NCI-H146 treated with DMSO at 0.1 percent for 48 hours (cell line): ENCODE results near the gene PSME3.

Experiments
- DNase-seq: peaks from one replicate; lab custom pipeline; 2025; ENCODE audit not compliant: unreplicated experiment; lab: John Stamatoyannopoulos, UW

PSME3 gene

DNA sequence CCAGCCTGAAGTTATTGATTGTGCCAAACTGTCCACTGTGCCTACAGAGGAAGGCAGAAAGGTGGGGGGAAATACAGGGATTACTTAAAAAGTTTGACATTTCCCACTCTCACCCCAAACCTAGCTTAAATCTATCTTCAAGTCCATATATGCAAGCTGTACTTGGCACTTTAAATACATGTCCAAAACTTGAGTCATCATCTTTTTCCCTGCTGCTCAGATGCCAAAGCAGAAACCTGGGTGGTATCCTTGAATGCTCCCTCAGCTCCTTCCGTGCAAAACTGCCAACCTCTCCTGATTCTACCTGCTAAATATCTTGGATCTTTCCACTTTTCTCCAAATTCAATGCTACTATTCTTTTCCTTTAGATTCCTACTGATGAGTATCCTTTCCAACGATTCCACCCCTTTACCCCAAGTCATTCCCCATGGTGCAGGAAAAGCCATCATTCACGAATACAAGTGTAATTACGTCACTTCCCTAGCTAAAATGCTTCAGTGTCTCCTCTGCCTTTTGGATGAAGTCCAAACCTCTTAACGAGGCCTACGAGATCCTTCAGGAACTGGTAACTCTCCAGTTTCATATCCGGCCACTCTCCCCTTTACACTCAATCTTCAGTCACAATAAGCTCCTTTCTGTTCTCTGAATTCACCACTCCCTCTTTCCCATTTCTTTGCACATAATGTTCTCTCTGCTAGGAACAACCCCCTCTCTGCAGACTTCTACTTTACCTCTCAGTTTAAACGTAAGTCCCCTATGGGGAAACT is 18.4 kb upstream of the PSME3 start:
- DNase-seq: no peak

DNA sequence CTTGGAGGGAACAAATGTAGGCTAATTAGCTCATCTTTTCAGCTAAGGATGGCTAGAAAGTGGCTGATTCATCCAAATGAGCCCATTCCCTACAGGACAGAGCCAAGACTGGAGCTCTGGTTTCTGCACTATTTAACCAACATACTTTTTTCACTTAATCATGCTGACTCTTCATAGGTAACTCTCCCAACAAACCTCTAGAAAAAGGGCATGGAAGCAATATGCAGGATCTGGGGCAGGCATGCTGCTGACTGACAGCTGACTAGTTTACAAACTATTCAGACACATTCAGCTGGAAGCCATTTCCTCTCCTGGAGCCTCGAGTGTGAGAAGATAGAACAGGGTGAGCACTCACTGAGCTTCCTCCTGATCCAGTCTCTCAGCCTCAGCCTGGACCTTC is 15.3 kb upstream of the PSME3 start:
- DNase-seq: no peak

DNA sequence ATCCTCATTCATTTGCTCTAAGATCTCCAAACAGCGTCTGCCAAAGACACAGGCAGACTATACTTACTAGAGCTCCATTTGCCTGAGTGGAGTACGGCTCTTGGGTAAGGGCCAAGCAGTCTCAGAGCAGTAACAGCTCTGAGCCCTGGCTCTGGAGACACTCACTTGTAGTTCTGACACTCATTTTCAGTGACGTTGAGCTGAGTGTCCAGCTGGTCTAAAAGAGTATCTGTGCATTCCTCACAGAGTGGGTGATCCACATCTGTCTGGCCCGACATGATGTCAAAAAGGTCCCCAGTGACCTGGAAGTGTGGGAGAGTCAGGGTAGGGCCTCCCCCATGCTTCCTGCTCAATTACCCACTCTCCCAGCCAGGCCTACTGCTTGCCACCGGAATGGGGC is 14.8 kb upstream of the PSME3 start:
- no peak for DNase-seq

DNA sequence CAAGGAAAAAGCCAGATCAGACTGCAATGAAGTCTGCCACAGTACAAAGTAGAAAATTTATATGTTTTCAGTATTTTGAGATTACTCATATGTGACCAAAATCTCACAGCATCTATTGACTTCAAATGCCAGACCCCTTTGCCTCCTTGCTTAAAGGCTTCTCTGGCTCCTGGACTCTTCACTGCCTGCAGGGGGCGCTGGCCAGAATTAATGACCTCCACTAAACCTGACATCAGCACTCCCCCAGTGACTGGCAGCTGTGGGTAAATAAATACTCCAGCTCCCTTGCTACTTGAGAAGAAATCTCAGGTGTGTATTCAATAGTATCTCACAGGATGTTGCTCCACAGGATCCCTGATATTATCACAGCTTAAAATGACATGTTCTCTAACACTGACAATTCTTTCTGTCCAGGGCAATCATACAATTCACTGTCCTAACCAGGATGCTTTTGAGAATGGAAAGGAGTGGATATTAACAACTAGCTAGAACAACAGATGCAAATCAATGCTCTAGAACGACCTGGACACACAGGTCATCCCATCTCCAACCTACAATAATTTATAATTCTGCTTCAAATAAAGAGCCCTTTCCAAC is 13.2 kb upstream of the PSME3 start:
- peak; percentile 37 for DNase-seq

DNA sequence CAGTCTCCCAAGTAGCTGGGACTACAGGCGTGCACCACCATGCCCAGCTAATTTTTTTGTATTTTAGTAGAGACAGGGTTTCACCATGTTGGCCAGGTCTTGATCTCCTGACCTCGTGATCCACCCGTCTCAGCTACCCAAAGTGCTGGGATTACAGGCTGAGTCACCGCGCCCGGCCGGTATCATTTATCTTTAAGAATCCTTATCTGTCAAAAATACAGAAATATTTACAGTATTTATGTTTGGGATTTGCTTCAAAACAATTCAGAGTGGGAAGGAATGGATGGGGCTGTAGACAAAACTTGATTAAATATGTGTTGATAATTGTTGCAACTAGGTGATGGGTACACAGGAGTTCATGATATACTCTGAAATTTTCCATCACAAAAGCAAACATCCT is 12.0 kb upstream of the PSME3 start:
- DNase-seq: no peak

DNA sequence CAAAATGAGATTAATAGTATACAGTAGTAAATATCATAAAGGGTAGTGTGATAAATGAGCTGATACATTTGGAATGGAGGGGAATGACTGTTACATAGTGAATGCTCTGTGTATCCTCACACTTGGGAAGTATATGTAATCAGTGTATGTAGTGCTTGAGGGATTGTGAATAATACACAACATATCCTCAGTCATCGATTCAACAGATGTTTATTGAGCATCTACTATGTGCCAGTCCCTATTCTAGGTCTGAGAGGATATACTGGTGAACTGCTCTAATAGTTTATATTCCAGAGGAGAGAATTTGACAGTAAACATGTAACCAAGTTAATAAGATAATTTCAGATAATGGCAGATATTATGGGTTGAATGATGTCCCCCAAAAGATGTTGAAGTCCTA is 5.7 kb upstream of the PSME3 start:
- no peak for DNase-seq

DNA sequence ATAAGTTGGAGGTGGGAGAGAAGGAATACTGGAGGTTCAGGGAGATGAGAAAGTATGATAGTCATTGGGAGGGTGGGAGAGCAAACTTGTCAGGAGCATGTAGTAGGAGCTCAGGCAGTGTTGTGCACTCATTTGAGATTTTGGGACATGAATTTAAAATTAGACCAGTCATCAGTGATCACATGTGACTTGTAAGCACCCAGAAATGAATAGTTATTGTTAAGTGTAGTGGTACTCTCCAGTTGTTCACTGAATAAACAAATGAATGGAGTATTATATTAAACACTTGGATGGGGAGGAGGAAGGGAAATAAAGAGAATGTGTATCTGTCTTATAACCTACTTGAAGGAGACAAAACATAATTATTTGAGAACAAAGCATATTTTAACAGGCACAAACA is 2.2 kb upstream of the PSME3 start:
- no peak for DNase-seq

DNA sequence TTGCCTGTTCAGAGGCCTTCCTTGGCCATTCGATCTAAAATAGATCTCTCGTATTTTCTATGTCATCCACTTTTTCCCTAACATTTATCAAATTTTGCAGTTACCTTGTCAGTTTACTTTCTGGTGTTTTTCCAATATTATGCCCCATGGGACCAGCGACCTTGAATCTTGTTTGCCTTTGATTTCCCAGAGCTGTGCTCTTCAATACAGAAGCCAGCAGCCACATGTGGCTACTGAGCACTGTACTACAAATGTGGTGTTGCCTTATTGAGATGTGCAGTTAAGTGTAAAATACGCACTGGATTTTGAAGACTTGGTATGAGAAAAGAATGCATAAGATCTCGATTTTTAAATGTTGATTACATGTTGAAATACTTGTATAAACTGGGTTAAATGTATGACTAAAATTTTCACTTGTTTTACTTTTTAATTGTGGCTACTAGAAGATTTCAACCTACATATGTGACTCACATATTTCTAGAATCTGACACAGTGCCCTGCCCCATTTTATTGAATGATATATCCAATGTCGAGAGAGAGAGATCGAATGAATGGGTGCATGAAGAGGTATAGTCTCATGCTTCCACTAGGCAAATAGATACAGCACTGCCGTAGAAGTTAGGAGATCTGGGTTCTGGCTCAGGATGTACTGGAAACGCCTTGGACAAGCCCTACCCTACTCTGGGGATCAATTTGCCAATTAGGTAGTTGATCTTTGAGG is 824 bp upstream of the PSME3 start:
- no peak for DNase-seq

DNA sequence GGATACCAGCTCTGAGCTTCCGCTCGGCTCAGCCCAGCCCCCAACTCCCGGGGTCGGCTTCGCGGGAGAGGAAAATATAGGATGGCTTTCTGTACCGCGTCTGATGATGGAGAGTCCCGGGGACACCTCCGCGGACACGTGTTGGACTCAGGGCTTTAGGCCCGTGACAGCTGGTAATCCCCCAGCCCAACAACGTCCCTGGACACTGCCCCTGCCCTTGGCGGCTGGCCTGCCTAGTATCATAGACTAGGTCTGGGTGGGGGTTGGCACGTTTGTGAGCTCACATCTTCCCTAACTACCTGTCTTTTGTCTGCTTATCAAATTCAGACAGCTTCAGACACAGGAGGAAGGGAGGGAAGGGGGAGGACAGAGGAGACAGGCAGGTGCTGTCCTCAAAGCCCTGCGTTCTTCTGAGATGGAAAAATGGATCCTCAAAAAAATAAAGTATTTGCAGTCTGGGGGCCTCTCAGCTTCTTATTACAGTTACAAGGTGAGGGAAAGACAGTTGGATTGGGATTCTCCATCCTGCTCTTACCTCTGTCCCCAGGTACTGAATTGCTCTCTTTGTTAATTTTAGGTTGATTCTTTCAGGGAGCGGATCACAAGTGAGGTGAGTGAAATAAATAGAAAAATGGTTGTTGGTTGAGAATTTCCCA is 698 bp downstream of the PSME3 start:
- peak; percentile 58 for DNase-seq

DNA sequence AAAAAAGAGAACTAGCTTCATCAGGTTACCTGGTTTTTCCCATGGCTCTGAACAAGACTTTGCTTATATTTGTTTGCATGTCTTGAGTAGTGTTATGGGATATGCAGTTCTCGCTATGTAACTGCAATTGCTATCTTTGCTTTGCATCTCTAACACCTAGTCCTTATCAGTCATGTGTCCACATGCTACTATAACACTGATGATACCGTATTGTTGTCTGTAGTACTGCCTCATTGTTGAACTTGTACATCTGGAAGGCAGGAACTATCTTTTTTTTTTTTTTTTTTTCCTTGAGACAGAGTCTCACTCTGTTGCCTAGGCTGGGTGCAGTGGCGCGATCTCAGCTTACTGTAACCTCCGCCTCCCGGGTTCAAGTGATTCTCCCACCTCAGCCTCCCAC is 2.5 kb downstream of the PSME3 start:
- no peak for DNase-seq

DNA sequence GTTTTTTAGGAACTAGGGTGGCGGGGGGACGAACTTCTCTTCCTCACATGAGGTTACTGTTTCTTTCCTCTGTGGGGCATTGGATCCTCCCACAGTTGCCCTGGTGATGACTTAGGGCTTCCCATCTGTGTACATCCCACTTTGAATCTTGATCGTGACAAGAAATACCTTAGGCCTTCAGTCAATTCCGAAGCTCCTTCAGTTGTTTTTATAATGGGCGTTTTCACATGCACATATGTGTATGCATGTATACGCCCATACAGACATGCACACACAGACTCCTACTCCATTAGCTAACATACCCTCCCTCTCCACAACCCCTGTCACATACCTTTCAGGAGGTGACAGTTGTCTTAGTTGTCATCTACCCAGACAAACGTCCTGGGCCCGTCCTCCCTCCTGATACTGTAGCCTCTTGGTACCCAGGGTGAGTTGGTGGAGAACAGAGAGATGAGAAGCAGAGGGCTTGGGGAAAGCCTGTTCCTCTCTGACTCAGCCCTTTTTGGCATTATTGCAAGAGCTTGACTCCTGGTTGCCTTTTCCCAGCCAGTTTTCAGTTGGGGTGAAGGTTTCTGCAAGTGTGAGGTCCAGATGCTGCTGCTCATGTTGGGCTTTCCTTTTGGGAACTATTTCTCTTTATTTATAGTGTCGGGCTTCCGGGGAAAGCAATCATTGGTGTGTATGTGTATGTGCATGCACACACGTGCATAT is 8.9 kb downstream of the PSME3 start:
- DNase-seq: no peak

DNA sequence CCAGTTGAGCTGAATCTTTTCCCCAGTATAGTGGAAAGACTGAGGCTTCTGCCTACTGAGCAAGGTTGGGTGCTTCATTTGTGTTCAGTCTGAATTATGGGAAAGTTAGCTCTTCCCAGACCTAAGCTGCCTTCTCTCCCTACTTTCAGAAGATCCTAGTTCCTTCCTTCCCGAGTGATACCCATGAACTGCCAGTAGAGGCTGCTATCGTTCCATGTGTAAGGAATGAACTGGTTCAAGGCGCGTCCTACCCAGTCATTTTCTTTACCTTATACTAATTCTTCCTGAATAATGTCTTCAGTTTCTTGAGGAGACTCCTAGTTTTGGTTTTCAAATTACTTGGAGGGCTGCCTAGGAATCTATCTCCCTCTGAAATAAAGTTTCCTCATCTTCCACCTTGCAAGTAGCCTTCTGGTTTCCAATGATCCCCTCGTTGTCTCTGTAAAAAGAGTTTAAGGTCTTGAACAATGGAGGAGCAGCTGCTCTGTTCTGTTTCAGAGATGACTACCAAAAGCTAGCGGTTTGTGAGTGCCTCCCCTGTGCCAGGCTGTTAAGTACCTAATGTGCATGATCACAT is 10.2 kb downstream of the PSME3 start:
- DNase-seq: peak; percentile 23

DNA sequence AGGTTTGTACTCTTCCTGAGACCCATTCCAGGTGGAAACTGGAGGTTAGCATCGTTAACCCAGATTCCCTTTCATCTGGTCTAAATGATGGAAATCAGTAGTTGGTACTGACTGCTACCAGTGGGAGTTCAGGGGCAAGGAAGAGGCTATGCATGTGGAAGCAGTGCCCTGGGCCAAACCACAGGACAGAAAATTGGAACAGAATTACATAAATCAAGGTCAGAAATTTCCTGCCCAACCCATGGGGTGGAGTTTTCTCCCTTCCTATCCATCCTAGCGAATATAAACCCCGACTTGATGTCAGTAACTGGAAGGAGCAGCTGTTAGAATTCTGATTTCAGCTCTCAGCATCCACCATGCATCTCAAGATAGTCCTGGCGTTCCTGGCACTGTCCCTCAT is 11.1 kb downstream of the PSME3 start, which contains the start of gene AOC2:
Gene AOC2, plus strand, starts transcription at position 310 of the 400 bp plus-strand sequence. Its CDS starts 47 bp downstream, at position 357.
- no peak for DNase-seq

DNA sequence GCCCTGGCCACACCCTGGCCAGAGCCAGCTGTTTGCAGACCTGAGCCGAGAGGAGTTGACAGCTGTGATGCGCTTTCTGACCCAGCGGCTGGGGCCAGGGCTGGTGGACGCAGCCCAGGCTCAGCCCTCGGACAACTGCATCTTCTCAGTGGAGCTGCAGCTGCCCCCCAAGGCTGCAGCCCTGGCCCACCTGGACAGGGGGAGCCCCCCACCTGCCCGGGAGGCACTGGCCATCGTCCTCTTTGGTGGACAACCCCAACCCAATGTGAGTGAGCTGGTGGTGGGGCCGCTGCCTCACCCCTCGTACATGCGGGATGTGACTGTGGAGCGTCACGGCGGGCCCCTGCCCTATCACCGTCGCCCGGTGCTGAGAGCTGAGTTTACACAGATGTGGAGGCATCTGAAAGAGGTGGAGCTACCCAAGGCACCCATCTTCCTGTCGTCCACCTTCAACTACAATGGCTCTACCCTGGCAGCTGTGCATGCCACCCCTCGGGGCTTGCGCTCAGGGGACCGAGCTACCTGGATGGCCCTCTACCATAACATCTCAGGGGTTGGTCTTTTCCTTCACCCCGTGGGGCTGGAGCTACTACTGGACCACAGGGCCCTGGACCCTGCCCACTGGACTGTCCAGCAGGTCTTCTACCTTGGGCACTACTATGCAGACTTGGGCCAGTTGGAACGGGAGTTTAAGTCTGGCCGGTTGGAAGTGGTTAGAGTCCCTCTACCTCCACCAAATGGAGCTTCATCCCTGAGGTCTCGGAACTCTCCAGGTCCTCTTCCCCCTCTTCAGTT is 11.8 kb downstream of the PSME3 start:
- DNase-seq: no peak

DNA sequence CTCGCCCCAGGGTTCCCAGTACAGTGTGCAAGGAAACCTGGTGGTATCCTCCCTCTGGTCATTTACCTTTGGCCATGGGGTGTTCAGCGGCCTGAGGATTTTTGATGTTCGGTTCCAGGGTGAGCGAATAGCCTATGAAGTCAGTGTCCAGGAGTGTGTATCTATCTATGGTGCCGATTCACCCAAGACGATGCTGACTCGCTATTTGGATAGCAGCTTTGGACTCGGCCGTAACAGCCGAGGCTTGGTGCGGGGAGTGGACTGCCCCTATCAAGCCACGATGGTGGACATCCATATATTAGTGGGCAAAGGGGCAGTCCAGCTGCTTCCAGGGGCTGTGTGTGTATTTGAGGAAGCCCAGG is 12.3 kb downstream of the PSME3 start:
- DNase-seq: no peak

DNA sequence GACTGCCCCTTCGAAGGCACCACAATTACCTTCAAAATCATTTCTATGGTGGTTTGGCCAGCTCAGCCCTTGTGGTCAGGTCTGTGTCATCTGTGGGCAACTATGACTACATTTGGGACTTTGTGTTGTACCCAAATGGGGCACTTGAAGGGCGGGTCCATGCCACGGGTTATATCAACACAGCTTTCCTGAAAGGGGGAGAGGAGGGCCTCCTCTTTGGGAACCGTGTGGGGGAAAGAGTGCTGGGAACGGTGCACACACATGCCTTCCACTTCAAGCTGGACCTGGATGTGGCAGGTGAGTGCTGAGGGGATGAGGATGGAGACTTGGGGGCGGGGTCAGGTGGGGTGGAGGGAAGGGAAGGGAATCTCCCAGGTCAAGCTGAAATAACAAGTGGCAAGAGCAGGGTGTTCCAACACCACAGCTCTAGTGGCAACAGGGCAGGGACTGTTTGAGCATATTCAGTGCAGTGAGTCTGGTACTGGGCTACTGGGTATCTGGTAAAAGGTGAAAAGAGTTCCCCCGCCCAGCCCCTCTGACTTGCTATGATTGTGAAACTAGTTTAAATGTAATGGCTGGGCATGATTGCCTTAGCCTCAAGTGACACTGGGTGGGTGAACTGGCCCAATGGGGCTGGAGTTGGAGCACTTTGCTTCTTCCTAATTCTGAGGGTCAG is 12.9 kb downstream of the PSME3 start:
- DNase-seq: no peak

DNA sequence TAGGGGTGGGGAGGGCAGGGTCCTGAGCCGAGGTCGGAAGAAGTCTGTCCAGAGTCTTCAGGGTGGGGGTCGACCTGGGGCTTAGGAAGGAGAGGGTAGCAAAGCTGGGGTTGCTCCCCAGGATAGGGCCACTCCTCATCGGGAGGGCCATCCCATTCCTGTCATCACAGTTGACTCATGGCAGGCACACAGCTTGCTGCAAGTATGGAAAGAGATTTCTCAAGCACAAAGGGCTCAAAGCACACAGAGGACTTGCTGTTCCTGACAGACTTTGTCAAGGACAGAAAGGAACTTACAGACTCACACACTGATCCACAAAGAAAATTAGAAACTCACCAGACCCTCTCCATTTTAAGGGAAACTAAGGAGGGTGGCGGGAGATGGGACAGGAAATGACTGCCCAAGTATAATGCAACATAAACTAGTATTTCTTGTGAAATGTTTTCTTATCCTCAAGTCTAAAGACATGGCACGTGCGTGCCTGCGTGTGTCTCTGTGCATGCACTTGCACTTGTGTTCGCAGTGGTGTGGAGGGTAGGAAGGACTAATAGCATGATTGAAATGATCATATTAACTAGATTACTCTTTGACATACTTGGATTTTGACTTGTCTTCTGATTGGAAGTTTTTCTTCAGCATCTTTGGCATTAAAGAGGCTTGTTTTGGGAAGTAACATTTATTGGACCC is 13.5 kb downstream of the PSME3 start:
- no peak for DNase-seq

DNA sequence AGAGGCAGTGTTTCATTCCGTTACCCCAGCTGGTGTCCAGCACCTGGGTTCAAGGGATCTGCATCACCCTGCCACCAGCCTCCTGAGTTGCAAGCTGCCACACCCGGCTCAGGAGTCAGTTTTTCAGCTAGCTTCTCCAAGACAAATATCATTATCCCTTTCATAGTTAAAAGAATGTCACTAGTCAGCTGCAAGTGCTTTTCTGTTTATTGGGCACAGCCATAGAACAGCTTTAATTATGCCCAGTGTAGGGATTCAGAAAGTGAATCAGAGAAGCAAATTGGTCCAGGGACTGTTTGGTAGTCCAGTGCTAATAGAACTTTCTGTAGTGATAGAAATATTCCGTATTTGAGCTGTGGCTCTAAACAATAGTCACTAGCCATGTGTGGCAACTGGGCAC is 14.9 kb downstream of the PSME3 start:
- DNase-seq: no peak

DNA sequence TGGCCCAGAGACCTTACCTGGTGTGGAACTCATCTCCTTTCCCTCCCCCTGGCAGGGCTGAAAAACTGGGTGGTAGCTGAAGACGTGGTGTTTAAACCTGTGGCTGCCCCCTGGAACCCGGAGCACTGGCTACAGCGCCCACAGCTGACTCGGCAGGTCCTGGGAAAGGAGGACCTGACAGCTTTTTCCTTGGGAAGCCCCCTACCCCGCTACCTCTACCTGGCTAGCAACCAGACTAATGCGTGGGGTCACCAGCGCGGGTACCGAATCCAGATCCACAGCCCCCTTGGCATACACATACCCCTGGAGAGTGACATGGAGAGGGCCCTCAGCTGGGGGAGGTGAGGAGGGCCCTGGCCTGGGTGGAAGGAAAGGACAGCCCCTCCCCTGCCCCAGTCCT is 15.8 kb downstream of the PSME3 start:
- no peak for DNase-seq
